ENCODE data around the gene CNTD1.

CNTD1 gene

GRCh38 chr17:42798383-42799380 lies at the start of gene CNTD1, which contains the start of gene COA3:
CNTD1 (plus strand) TSS chr17:42798861; CDS start chr17:42799068, 207 bp downstream.
COA3 (minus strand) TSS chr17:42798704; CDS start chr17:42798681, 23 bp downstream.
- Histone ChIP-seq H3K9ac (ENCODE audit: low read depth, low read length) (peak within 1 kb of the TSS; percentile 75), H3K4me3 (ENCODE audit: low read depth, low read length) (peak within 1 kb of the TSS; percentile 92), H3K36me3 (ENCODE audit: control insufficient read depth, insufficient read depth, low read length) (peaks cover 18% of the 10 kb centered on the region), H3K27me3 (ENCODE audit: control insufficient read depth, insufficient read depth, low read length) (peaks cover 7% of the 10 kb centered on the region; the same call in 1 of the 2 replicates), H3K27ac (ENCODE audit: low read depth, low read length) (peak within 1 kb of the TSS; percentile 48), H3K4me1 (ENCODE audit: control insufficient read depth, insufficient read depth, low read length) (peaks cover 4% of the 10 kb centered on the region; the same call in 1 of the 2 replicates), H3K9me3 (ENCODE audit: control insufficient read depth, insufficient read depth, low read length) (0 out of 2 replicates have a peak, but pooled peaks cover 3% of the 10 kb centered on the region)

- no peaks in the 10 kb centered on the region for H3K9me3 ChIP-seq (ENCODE audit: control insufficient read depth, insufficient read depth, low read length)
- no peaks in the 10 kb centered on the region for H3K36me3 ChIP-seq (ENCODE audit: control insufficient read depth, insufficient read depth, low read length)
- H3K27me3 ChIP-seq (ENCODE audit: control insufficient read depth, insufficient read depth, low read length) = peaks cover 14% of the 10 kb centered on the region
- H3K9ac ChIP-seq (ENCODE audit: low read depth, low read length) = no peak overlapping the region
- no peak overlapping the region for H3K27ac ChIP-seq (ENCODE audit: low read depth, low read length)
- H3K4me3 ChIP-seq (ENCODE audit: low read depth, low read length) = no peak overlapping the region
- H3K4me1 ChIP-seq (ENCODE audit: control insufficient read depth, insufficient read depth, low read length) = peaks cover 2% of the 10 kb centered on the region; the same call in 1 of the 2 replicates
These were observed 49.5 kb upstream of the CNTD1 start for GRCh38 chr17:42748908-42749798.

GRCh38 chr17:42750739-42751344 lies 47.8 kb upstream of the CNTD1 start:
- Histone ChIP-seq H3K9me3 (ENCODE audit: control insufficient read depth, insufficient read depth, low read length) (no peaks in the 10 kb centered on the region), H3K4me1 (ENCODE audit: control insufficient read depth, insufficient read depth, low read length) (no peaks in the 10 kb centered on the region), H3K36me3 (ENCODE audit: control insufficient read depth, insufficient read depth, low read length) (no peaks in the 10 kb centered on the region)

GRCh38 chr17:42751628-42752027 lies 47.0 kb upstream of the CNTD1 start:
- H3K27ac ChIP-seq (ENCODE audit: low read depth, low read length) = no peak overlapping the region
- no peaks in the 10 kb centered on the region for H3K4me1 ChIP-seq (ENCODE audit: control insufficient read depth, insufficient read depth, low read length)
- H3K27me3 ChIP-seq (ENCODE audit: control insufficient read depth, insufficient read depth, low read length) = no peaks in the 10 kb centered on the region; the same call in 1 of the 2 replicates
- no peaks in the 10 kb centered on the region for H3K9me3 ChIP-seq (ENCODE audit: control insufficient read depth, insufficient read depth, low read length)
- H3K9ac ChIP-seq (ENCODE audit: low read depth, low read length) = no peak overlapping the region
- no peaks in the 10 kb centered on the region for H3K36me3 ChIP-seq (ENCODE audit: control insufficient read depth, insufficient read depth, low read length)
- H3K4me3 ChIP-seq (ENCODE audit: low read depth, low read length) = no peak overlapping the region

More at GRCh38 chr17:42750739-42751344, 47.8 kb upstream of the CNTD1 start:
- H3K27ac ChIP-seq (ENCODE audit: low read depth, low read length) = no peak overlapping the region
- H3K4me3 ChIP-seq (ENCODE audit: low read depth, low read length) = no peak overlapping the region
- no peak overlapping the region for H3K9ac ChIP-seq (ENCODE audit: low read depth, low read length)
- H3K27me3 ChIP-seq (ENCODE audit: control insufficient read depth, insufficient read depth, low read length) = peaks cover 5% of the 10 kb centered on the region

- Histone ChIP-seq H3K9ac (ENCODE audit: low read depth, low read length) (no peak overlapping the region), H3K36me3 (ENCODE audit: control insufficient read depth, insufficient read depth, low read length) (no peaks in the 10 kb centered on the region), H3K27ac (ENCODE audit: low read depth, low read length) (no peak overlapping the region), H3K9me3 (ENCODE audit: control insufficient read depth, insufficient read depth, low read length) (no peaks in the 10 kb centered on the region), H3K4me3 (ENCODE audit: low read depth, low read length) (no peak overlapping the region), H3K4me1 (ENCODE audit: control insufficient read depth, insufficient read depth, low read length) (no peaks in the 10 kb centered on the region), H3K27me3 (ENCODE audit: control insufficient read depth, insufficient read depth, low read length) (peaks cover 4% of the 10 kb centered on the region)
These were observed 43.9 kb upstream of the CNTD1 start for GRCh38 chr17:42754782-42755181.

GRCh38 chr17:42759982-42760651 lies 38.5 kb upstream of the CNTD1 start:
- no peaks in the 10 kb centered on the region for H3K9me3 ChIP-seq (ENCODE audit: control insufficient read depth, insufficient read depth, low read length)
- peak overlapping the region; percentile 70 for H3K4me3 ChIP-seq (ENCODE audit: low read depth, low read length)
- peaks cover 10% of the 10 kb centered on the region for H3K4me1 ChIP-seq (ENCODE audit: control insufficient read depth, insufficient read depth, low read length)
- no peak overlapping the region for H3K27ac ChIP-seq (ENCODE audit: low read depth, low read length)
- H3K27me3 ChIP-seq (ENCODE audit: control insufficient read depth, insufficient read depth, low read length) = peaks cover 30% of the 10 kb centered on the region
- no peak overlapping the region for H3K9ac ChIP-seq (ENCODE audit: low read depth, low read length)
- H3K36me3 ChIP-seq (ENCODE audit: control insufficient read depth, insufficient read depth, low read length) = no peaks in the 10 kb centered on the region

GRCh38 chr17:42760652-42761581 lies 37.7 kb upstream of the CNTD1 start, which contains the start of gene RAMP2:
RAMP2 (plus strand) TSS chr17:42761227; CDS start chr17:42761262, 35 bp downstream.
- H3K9ac ChIP-seq (ENCODE audit: low read depth, low read length) = peak within 1 kb of the TSS; percentile 52; the same call in 1 of the 2 replicates
- no peaks in the 10 kb centered on the region for H3K36me3 ChIP-seq (ENCODE audit: control insufficient read depth, insufficient read depth, low read length)
- H3K4me1 ChIP-seq (ENCODE audit: control insufficient read depth, insufficient read depth, low read length) = peaks cover 10% of the 10 kb centered on the region
- H3K27me3 ChIP-seq (ENCODE audit: control insufficient read depth, insufficient read depth, low read length) = peaks cover 30% of the 10 kb centered on the region
- no peaks in the 10 kb centered on the region for H3K9me3 ChIP-seq (ENCODE audit: control insufficient read depth, insufficient read depth, low read length)
- no peak within 1 kb of the TSS for H3K27ac ChIP-seq (ENCODE audit: low read depth, low read length)
- peak within 1 kb of the TSS; percentile 70 for H3K4me3 ChIP-seq (ENCODE audit: low read depth, low read length)

GRCh38 chr17:42761638-42762037 lies 37.0 kb upstream of the CNTD1 start:
- Histone ChIP-seq H3K36me3 (ENCODE audit: control insufficient read depth, insufficient read depth, low read length) (no peaks in the 10 kb centered on the region), H3K9me3 (ENCODE audit: control insufficient read depth, insufficient read depth, low read length) (no peaks in the 10 kb centered on the region), H3K9ac (ENCODE audit: low read depth, low read length) (no peak overlapping the region), H3K27me3 (ENCODE audit: control insufficient read depth, insufficient read depth, low read length) (peaks cover 30% of the 10 kb centered on the region), H3K4me3 (ENCODE audit: low read depth, low read length) (peak overlapping the region; percentile 70; the same call in 1 of the 2 replicates), H3K4me1 (ENCODE audit: control insufficient read depth, insufficient read depth, low read length) (peaks cover 10% of the 10 kb centered on the region), H3K27ac (ENCODE audit: low read depth, low read length) (no peak overlapping the region)

- Histone ChIP-seq H3K4me1 (ENCODE audit: control insufficient read depth, insufficient read depth, low read length) (peaks cover 6% of the 10 kb centered on the region), H3K9ac (ENCODE audit: low read depth, low read length) (no peak overlapping the region), H3K36me3 (ENCODE audit: control insufficient read depth, insufficient read depth, low read length) (no peaks in the 10 kb centered on the region), H3K9me3 (ENCODE audit: control insufficient read depth, insufficient read depth, low read length) (no peaks in the 10 kb centered on the region), H3K27ac (ENCODE audit: low read depth, low read length) (no peak overlapping the region), H3K4me3 (ENCODE audit: low read depth, low read length) (no peak overlapping the region), H3K27me3 (ENCODE audit: control insufficient read depth, insufficient read depth, low read length) (peaks cover 14% of the 10 kb centered on the region)
These were observed 32.5 kb upstream of the CNTD1 start for GRCh38 chr17:42766124-42766523.
